Measurements from ENCODE around the gene UBASH3B.

DNA sequence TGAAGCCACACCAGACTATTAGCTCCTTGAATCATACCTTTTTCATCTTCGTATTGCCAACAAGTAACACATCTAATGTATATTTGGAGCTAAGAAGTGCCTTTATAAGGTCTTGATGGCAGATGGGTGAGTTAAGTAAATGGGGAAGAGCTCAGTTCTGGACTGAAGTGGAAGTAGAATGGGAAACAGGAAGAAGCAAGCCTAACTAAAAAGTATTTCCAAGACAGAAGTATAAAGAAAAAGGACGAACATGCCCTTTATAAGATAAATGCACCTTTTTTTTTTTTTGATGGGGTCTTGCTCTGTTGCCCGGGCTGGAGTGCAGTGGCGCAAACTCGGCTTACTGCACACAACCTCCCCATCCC is 197.3 kb downstream of the UBASH3B start:
- TF ChIP-seq, protein P1, sequence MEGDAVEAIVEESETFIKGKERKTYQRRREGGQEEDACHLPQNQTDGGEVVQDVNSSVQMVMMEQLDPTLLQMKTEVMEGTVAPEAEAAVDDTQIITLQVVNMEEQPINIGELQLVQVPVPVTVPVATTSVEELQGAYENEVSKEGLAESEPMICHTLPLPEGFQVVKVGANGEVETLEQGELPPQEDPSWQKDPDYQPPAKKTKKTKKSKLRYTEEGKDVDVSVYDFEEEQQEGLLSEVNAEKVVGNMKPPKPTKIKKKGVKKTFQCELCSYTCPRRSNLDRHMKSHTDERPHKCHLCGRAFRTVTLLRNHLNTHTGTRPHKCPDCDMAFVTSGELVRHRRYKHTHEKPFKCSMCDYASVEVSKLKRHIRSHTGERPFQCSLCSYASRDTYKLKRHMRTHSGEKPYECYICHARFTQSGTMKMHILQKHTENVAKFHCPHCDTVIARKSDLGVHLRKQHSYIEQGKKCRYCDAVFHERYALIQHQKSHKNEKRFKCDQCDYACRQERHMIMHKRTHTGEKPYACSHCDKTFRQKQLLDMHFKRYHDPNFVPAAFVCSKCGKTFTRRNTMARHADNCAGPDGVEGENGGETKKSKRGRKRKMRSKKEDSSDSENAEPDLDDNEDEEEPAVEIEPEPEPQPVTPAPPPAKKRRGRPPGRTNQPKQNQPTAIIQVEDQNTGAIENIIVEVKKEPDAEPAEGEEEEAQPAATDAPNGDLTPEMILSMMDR (IDR thresholded peaks at IDR 0.05) = no peak
- no peak for TF ChIP-seq EZH2 (IDR thresholded peaks at IDR 0.05)

Measured in neural progenitor cell (in vitro differentiated cells).